HL-60 (cell line): ENCODE data around the gene CERS6.

Source experiments
- DNase-seq, 2 experiments: peaks; one replicate each; pipeline ENCODE4 v3.0.0-alpha.2; 2010 to 2020; ENCODE audit warnings: low read depth in 1 of 2, low spot score in 1 of 2
- H3K27ac ChIP-seq: fragments of 250-450 bp; sonication (Bioruptor Pico); replicated peaks from 2 replicates; pipeline ENCODE4 v1.5.1; 2020; ENCODE audit warnings: mild to moderate bottlenecking, moderate library complexity
- H3K27me3 ChIP-seq: fragments of 250-450 bp; sonication (Bioruptor Pico); 2 replicates; pipeline ENCODE4 v1.5.1; 2021; ENCODE audit warnings: mild to moderate bottlenecking, moderate library complexity; ENCODE audit not compliant: insufficient read depth, poor library complexity, severe bottlenecking
- H3K4me3 ChIP-seq: replicated peaks from 2 replicates; pipeline ENCODE4 v1.5.1; 2011; ENCODE audit warnings: mild to moderate bottlenecking, control low read depth, low read length; ENCODE audit not compliant: insufficient read depth
- CTCF ChIP-seq: IDR thresholded peaks from one replicate; pipeline ENCODE4 v1.5.1; 2011; ENCODE audit warnings: low read length, control low read depth, inconsistent platforms; ENCODE audit not compliant: insufficient read depth
- GABPA ChIP-seq: IDR thresholded peaks from 2 replicates; pipeline ENCODE4 v1.6.1; 2012; ENCODE audit warnings: low read depth
- POLR2AphosphoS5 ChIP-seq: IDR thresholded peaks from 2 replicates; pipeline ENCODE4 v1.6.1; 2012; ENCODE audit warnings: low read depth
- SPI1 ChIP-seq: IDR thresholded peaks from 2 replicates; pipeline ENCODE4 v1.6.1; 2012; ENCODE audit warnings: low read depth, mild to moderate bottlenecking, borderline replicate concordance
- TF ChIP-seq, protein P1 (sequence below): IDR thresholded peaks from 2 replicates; pipeline ENCODE4 v1.6.1; 2012; ENCODE audit warnings: low read depth; ENCODE audit not compliant: insufficient replicate concordance

CERS6 gene

DNA sequence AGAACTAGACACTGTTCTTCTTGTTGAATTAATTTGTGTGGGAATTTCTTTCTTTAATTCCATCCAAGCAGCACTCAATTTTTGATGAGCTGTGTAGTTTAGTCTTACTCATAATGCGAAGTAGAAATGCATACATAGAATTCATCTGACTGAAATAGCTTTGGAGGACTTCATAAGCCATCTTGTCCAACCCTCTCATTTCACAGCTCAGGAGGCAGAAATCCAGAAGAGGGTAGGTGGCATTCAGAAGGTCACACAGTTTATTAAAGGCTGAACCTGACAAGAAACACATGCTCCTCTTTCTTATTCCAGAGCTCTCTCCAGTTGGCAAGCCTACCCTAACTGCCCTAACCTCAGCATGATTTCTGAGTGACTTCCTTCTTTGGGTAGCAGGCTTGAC is 177.1 kb downstream of the CERS6 start:
- TF ChIP-seq CTCF (no peak), POLR2AphosphoS5 (no peak), SPI1 (peak; percentile 32; the same call in 1 of the 2 replicates)
- TF ChIP-seq, protein P1, sequence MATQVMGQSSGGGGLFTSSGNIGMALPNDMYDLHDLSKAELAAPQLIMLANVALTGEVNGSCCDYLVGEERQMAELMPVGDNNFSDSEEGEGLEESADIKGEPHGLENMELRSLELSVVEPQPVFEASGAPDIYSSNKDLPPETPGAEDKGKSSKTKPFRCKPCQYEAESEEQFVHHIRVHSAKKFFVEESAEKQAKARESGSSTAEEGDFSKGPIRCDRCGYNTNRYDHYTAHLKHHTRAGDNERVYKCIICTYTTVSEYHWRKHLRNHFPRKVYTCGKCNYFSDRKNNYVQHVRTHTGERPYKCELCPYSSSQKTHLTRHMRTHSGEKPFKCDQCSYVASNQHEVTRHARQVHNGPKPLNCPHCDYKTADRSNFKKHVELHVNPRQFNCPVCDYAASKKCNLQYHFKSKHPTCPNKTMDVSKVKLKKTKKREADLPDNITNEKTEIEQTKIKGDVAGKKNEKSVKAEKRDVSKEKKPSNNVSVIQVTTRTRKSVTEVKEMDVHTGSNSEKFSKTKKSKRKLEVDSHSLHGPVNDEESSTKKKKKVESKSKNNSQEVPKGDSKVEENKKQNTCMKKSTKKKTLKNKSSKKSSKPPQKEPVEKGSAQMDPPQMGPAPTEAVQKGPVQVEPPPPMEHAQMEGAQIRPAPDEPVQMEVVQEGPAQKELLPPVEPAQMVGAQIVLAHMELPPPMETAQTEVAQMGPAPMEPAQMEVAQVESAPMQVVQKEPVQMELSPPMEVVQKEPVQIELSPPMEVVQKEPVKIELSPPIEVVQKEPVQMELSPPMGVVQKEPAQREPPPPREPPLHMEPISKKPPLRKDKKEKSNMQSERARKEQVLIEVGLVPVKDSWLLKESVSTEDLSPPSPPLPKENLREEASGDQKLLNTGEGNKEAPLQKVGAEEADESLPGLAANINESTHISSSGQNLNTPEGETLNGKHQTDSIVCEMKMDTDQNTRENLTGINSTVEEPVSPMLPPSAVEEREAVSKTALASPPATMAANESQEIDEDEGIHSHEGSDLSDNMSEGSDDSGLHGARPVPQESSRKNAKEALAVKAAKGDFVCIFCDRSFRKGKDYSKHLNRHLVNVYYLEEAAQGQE: no peak
- H3K27me3 ChIP-seq: no peaks in the 10 kb centered on the region
- no peak overlapping the region for H3K4me3 ChIP-seq
- H3K27ac ChIP-seq: peak overlapping the region; percentile 37
- peak in 1 of 2 experiments; percentile 37 for DNase-seq

DNA sequence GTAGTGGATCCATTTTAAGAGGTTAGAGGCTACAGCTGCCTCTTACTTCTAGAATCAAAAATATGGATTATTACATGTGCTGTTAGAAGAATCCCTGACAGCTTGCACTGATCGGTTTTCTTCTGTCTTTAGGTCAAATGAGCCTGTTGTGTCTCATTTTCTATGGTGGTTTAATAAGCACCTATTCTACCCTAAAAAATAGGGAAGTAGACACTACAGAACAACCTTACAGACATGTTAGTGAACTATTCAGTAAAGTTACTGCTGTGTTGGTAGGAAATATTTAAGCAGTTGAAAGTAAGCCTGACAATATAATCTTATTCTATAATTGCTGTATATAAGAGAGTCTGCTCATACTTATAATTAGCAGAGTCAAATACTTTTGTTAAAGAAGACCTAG is 177.8 kb downstream of the CERS6 start:
- H3K4me3 ChIP-seq: no peak overlapping the region
- DNase-seq: no peak
- no peak overlapping the region for H3K27ac ChIP-seq
- no peaks in the 10 kb centered on the region for H3K27me3 ChIP-seq
- TF ChIP-seq SPI1 (no peak), POLR2AphosphoS5 (no peak), CTCF (no peak), GABPA (no peak)
- TF ChIP-seq, protein P1: no peak

DNA sequence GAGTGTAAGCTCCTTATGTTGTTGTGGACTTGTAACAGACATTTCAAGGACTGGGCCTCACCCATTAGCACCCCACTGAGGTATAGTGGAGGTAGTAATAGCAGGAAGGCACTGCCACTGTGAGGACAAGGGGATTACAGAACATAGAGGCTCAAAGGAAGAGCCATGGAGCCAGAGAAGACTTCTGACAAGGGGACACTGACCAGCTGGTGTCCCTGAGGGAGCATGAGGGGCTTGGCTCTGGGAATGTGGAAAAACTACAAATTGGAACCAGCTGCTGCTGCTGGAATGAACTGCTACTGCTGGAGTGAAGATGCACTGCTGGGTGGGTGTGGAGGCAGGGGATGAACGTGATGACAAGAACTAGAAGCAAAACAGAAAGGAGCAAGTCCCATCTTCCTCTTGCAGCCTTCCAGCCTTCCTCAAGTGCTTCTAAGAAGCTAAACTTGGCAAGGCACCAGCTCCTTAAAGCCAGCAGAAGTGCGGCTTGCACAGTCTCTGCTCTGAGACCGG is 179.0 kb downstream of the CERS6 start:
- Histone ChIP-seq H3K27me3 (no peaks in the 10 kb centered on the region), H3K4me3 (no peak overlapping the region), H3K27ac (no peak overlapping the region)
- DNase-seq: no peak
- TF ChIP-seq CTCF: no peak

GRCh38 chr2:168639018-168639417 is 182.9 kb downstream of the CERS6 start:
- Histone ChIP-seq H3K27ac (no peak overlapping the region), H3K4me3 (no peak overlapping the region), H3K27me3 (no peaks in the 10 kb centered on the region)
- DNase-seq: no peak
- TF ChIP-seq POLR2AphosphoS5: no peak
- TF ChIP-seq, protein P1: no peak
- no peak for TF ChIP-seq SPI1
- TF ChIP-seq GABPA: no peak
- no peak for TF ChIP-seq CTCF
